ENCODE measurements around the gene KCTD16. TPM values are rescaled to one million over a fixed set of nuclear protein-coding genes. Genes with fewer than 3 reads are reported as not detected.

KCTD16 gene
- total RNA-seq, 4 donors from 2014 or later, result 0.12 to 2.4 (median 0.26) TPM; not detected in 1

DNA sequence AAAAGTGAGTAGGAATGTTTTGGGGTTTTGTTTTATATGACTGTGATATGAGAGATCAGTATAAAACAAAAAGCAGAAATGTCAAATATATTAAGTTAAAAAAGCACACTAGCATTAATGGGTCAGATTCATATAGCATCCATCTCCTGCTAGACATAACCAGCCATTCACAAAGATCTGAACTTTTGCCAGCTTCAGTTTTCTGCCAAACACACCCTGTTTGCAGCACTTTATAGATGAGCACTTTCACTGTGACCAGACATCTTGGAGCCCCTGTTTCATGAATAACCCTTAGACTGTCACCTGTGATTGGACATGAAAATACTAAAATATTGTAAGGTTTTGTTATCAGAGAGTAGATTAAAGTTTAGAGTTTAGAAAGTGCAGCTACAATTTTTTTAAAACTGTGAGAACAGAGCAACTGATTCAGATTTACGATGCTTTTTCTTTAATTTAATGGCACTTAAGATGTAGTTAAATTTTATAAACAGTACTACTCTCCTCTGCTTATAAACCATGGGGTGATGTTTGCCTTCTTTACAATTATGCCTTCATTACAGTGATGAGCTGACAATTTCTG lies 142.6 kb downstream of the KCTD16 start:
- intact Hi-C loops (cut with DNase I; ENCODE audit: low total_unique reads), result no loop called here
- Histone ChIP-seq H3K4me1 (no peaks in the 10 kb centered on the region), H3K4me3 (no peak overlapping the region), H3K9me3 (no peaks in the 10 kb centered on the region), H3K27ac (no peak overlapping the region), H3K36me3 (no peaks in the 10 kb centered on the region), H3K27me3 (no peaks in the 10 kb centered on the region)
- DNase-seq, result no peak
- no peak for TF ChIP-seq POLR2A (IDR thresholded peaks at IDR 0.05)
- TF ChIP-seq CTCF (IDR thresholded peaks at IDR 0.05), result no peak

GRCh38 chr5:144315026-144315425 lies 144.4 kb downstream of the KCTD16 start:
- no peak overlapping the region for H3K27ac ChIP-seq
- H3K4me3 ChIP-seq, result no peak overlapping the region
- no peak for DNase-seq
- TF ChIP-seq CTCF (IDR thresholded peaks at IDR 0.05) (no peak), POLR2A (IDR thresholded peaks at IDR 0.05) (no peak)
- no peaks in the 10 kb centered on the region for H3K9me3 ChIP-seq
- H3K36me3 ChIP-seq, result no peaks in the 10 kb centered on the region
- no peaks in the 10 kb centered on the region for H3K4me1 ChIP-seq
- no peaks in the 10 kb centered on the region for H3K27me3 ChIP-seq
- intact Hi-C loops (cut with DNase I; ENCODE audit: low total_unique reads), result no loop called here

- Histone ChIP-seq H3K27ac (no peak overlapping the region), H3K36me3 (no peaks in the 10 kb centered on the region), H3K4me3 (no peak overlapping the region), H3K4me1 (no peaks in the 10 kb centered on the region), H3K9me3 (no peaks in the 10 kb centered on the region), H3K27me3 (no peaks in the 10 kb centered on the region)
- intact Hi-C loops (cut with DNase I; ENCODE audit: low total_unique reads), result no loop called here
- TF ChIP-seq POLR2A (IDR thresholded peaks at IDR 0.05) (no peak), CTCF (IDR thresholded peaks at IDR 0.05) (no peak)
- DNase-seq, result no peak
Observed at GRCh38 chr5:144315994-144316634, 145.4 kb downstream of the KCTD16 start.

- no peaks in the 10 kb centered on the region for H3K36me3 ChIP-seq
- H3K27me3 ChIP-seq, result no peaks in the 10 kb centered on the region
- DNase-seq, result no peak
- no peak overlapping the region for H3K27ac ChIP-seq
- intact Hi-C loops (cut with DNase I; ENCODE audit: low total_unique reads), result no loop called here
- no peaks in the 10 kb centered on the region for H3K4me1 ChIP-seq
- H3K4me3 ChIP-seq, result no peak overlapping the region
- no peaks in the 10 kb centered on the region for H3K9me3 ChIP-seq
- TF ChIP-seq POLR2A (IDR thresholded peaks at IDR 0.05) (no peak), CTCF (IDR thresholded peaks at IDR 0.05) (no peak)
Observed at GRCh38 chr5:144318011-144318410, 147.3 kb downstream of the KCTD16 start.

DNA sequence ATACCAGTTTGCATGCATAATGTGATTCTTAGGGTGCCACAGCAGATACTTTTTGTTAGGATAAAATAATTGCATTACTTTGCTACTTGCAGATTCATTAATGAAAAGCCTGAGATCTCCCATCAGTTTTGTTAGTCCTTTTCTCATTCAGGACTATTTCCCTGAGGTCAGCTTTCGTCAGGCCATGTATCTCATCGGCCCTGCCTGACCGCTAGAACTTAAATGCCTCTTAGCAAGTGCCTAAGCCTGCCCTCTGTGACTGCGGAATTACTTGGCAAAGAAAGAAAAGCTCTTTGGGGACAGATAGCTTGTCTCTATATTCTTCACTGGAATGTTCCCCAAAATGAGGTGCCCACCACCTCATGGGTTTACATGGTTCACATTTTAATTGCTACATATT lies 147.8 kb downstream of the KCTD16 start:
- no peak overlapping the region for H3K4me3 ChIP-seq
- no peaks in the 10 kb centered on the region for H3K27me3 ChIP-seq
- H3K4me1 ChIP-seq, result no peaks in the 10 kb centered on the region
- H3K9me3 ChIP-seq, result no peaks in the 10 kb centered on the region
- H3K27ac ChIP-seq, result no peak overlapping the region
- intact Hi-C loops (cut with DNase I; ENCODE audit: low total_unique reads), result no loop called here
- no peak for DNase-seq
- H3K36me3 ChIP-seq, result no peaks in the 10 kb centered on the region
- TF ChIP-seq CTCF (IDR thresholded peaks at IDR 0.05) (no peak), POLR2A (IDR thresholded peaks at IDR 0.05) (no peak)

Data from uterus (tissue), 4 donors.